ENCODE data around the gene MMRN2. TPM values are rescaled to one million over a fixed set of nuclear protein-coding genes. Genes with fewer than 3 reads are reported as not detected.
"Not testable (repeated sequence)": the region's sequence is repeated elsewhere in the genome, so short reads cannot be mapped to it uniquely, and the experiment has no call there.

MMRN2 gene
- total and polyA plus RNA-seq, 8 donors: 3.2 to 7.4 (median 5.0) TPM

GRCh38 chr10:86951184-86951761, 6.1 kb downstream of the MMRN2 start:
- H3K27me3 ChIP-seq: no peaks in the 10 kb centered on the region
- FAIRE-seq (no peak), ATAC-seq (no peak), DNase-seq (peak in 2 of 6 donors; percentile 3 to 18)
- no peaks in the 10 kb centered on the region for H3K4me1 ChIP-seq
- no peaks in the 10 kb centered on the region for H3K36me3 ChIP-seq
- no peaks in the 10 kb centered on the region for H3K9me3 ChIP-seq
- no peak overlapping the region for H3K27ac ChIP-seq
- H3K4me3 ChIP-seq: no peak overlapping the region
- intact Hi-C loops (cut with DNase I): no loop called here
- no peak for TF ChIP-seq CTCF (IDR thresholded peaks at IDR 0.05)

- ATAC-seq: no peak
- DNase-seq: no peak
- H3K27ac ChIP-seq: no peak overlapping the region
- no peaks in the 10 kb centered on the region for H3K4me1 ChIP-seq
- intact Hi-C loops (cut with DNase I): no loop called here
- 67 to 91% methylated on average over 1 of the region's 1 CpG for WGBS, 2 donors
- TF ChIP-seq CTCF (IDR thresholded peaks at IDR 0.05): no peak
- no peaks in the 10 kb centered on the region for H3K36me3 ChIP-seq
- no peak for FAIRE-seq
- no peaks in the 10 kb centered on the region for H3K9me3 ChIP-seq
- H3K27me3 ChIP-seq: no peaks in the 10 kb centered on the region
- H3K4me3 ChIP-seq: no peak overlapping the region
Measured at GRCh38 chr10:86950349-86950748, 7.1 kb downstream of the MMRN2 start.

- H3K36me3 ChIP-seq; H3K4me3 ChIP-seq; H3K27me3 ChIP-seq; H3K9me3 ChIP-seq; H3K4me1 ChIP-seq; ATAC-seq; H3K27ac ChIP-seq; intact Hi-C loops (cut with DNase I); FAIRE-seq: not testable (repeated sequence)
- 91 to 97% methylated on average over 4 of the region's 4 CpGs for WGBS, 2 donors
- DNase-seq: peak in 1 of 6 donors; percentile 7
Measured at GRCh38 chr10:86947806-86948205, 9.6 kb downstream of the MMRN2 start.

- H3K27ac ChIP-seq: no peak overlapping the region
- WGBS, 2 donors: 64 to 70% methylated on average over 13 of the region's 13 CpGs
- no peak for FAIRE-seq
- H3K9me3 ChIP-seq: no peaks in the 10 kb centered on the region
- intact Hi-C loops (cut with DNase I): no loop called here
- no peak for TF ChIP-seq CTCF (IDR thresholded peaks at IDR 0.05)
- no peaks in the 10 kb centered on the region for H3K36me3 ChIP-seq
- no peaks in the 10 kb centered on the region for H3K4me1 ChIP-seq
- DNase-seq: peak in 3 of 6 donors; percentile 77 to 90 (median 87)
- no peaks in the 10 kb centered on the region for H3K27me3 ChIP-seq
- no peak overlapping the region for H3K4me3 ChIP-seq
- ATAC-seq: peak; percentile 33 to 61 (median 46)
Measured at GRCh38 chr10:86946213-86947155, 10.9 kb downstream of the MMRN2 start.

- FAIRE-seq: no peak
- DNase-seq: peak in 3 of 6 donors; percentile 48 to 65 (median 56)
- no peaks in the 10 kb centered on the region for H3K27me3 ChIP-seq
- intact Hi-C loops (cut with DNase I): no loop called here
- H3K4me1 ChIP-seq: no peaks in the 10 kb centered on the region
- H3K9me3 ChIP-seq: no peaks in the 10 kb centered on the region
- WGBS, 2 donors: 52% methylated on average over 17 to 18 of the region's 18 CpGs
- peak; percentile 59 to 88 (median 70) for ATAC-seq
- TF ChIP-seq CTCF (IDR thresholded peaks at IDR 0.05): no peak
- H3K36me3 ChIP-seq: no peaks in the 10 kb centered on the region
- no peak overlapping the region for H3K4me3 ChIP-seq
- H3K27ac ChIP-seq: no peak overlapping the region
Measured at GRCh38 chr10:86945361-86946212, 11.8 kb downstream of the MMRN2 start.

All from pancreas (tissue), 10 donors.